GM10847 (cell line): Measurements from ENCODE around the gene GALNT15.

ENCODE experiments used
- POLR2A ChIP-seq: IDR thresholded peaks from 2 replicates; pipeline ENCODE4 v1.6.1; 2011; ENCODE audit not compliant: insufficient read length; ENCODE audit errors: extremely low read depth

The GALNT15 gene

GRCh38 chr3:16243706-16244490 is 69.4 kb downstream of the GALNT15 start:
- TF ChIP-seq POLR2A: no peak

GRCh38 chr3:16245609-16246008 is 71.1 kb downstream of the GALNT15 start:
- no peak for TF ChIP-seq POLR2A

GRCh38 chr3:16247282-16248061 is 73.0 kb downstream of the GALNT15 start:
- no peak for TF ChIP-seq POLR2A

GRCh38 chr3:16248556-16248955 is 74.1 kb downstream of the GALNT15 start:
- TF ChIP-seq POLR2A: no peak

GRCh38 chr3:16249336-16249735 is 74.9 kb downstream of the GALNT15 start:
- no peak for TF ChIP-seq POLR2A

GRCh38 chr3:16249886-16250285 is 75.4 kb downstream of the GALNT15 start:
- no peak for TF ChIP-seq POLR2A

- TF ChIP-seq POLR2A: no peak
Observed at GRCh38 chr3:16251316-16252085, 77.0 kb downstream of the GALNT15 start.

- no peak for TF ChIP-seq POLR2A
Observed at GRCh38 chr3:16252243-16252978, 77.9 kb downstream of the GALNT15 start.

GRCh38 chr3:16252988-16253387 is 78.5 kb downstream of the GALNT15 start:
- no peak for TF ChIP-seq POLR2A

GRCh38 chr3:16253601-16254000 is 79.1 kb downstream of the GALNT15 start:
- no peak for TF ChIP-seq POLR2A

GRCh38 chr3:16254916-16255315 is 80.4 kb downstream of the GALNT15 start:
- TF ChIP-seq POLR2A: no peak

GRCh38 chr3:16255326-16255725 is 80.8 kb downstream of the GALNT15 start:
- no peak for TF ChIP-seq POLR2A

GRCh38 chr3:16255726-16256125 is 81.2 kb downstream of the GALNT15 start:
- TF ChIP-seq POLR2A: no peak

- TF ChIP-seq POLR2A: no peak
Observed at GRCh38 chr3:16257309-16257708, 82.8 kb downstream of the GALNT15 start.

- TF ChIP-seq POLR2A: no peak
Observed at GRCh38 chr3:16258177-16258576, 83.7 kb downstream of the GALNT15 start.
